PC-9 (cell line): Measurements from ENCODE around the gene TEX38. TPM values are rescaled to one million over a fixed set of nuclear protein-coding genes. Genes with fewer than 3 reads are reported as not detected.
"Not testable (repeated sequence)": the region's sequence is repeated elsewhere in the genome, so short reads cannot be mapped to it uniquely, and the experiment has no call there.

Experiments
- BruUV-seq: library from RNA; stranded (reverse); fragments of 400-500 nt; replicated peaks from 2 replicates; lab custom pipeline; 2021; lab: Mats Ljungman, UMichigan
- CTCF ChIA-PET: fragments of 300-600 bp; sonication (Branson Sonifier 250); formaldehyde crosslinking; loops from one replicate; lab custom pipeline; 2022; ENCODE audit warnings: antibody characterized with exemption; lab: Charles Lee
- POLR2A ChIA-PET: fragments of 300-600 bp; sonication (Branson Sonifier 250); formaldehyde crosslinking; loops from one replicate; lab custom pipeline; 2022; ENCODE audit warnings: antibody characterized with exemption; ENCODE audit not compliant: unreplicated experiment; lab: Charles Lee
- DNase-seq, 2 experiments: peaks; one replicate each; pipeline versions ENCODE4 v3.0.0 to v3.0.0-alpha.2; 2015 to 2022; ENCODE audit warnings: mixed read lengths in 1 of 2
- H2AFZ ChIP-seq: fragments of 200-600 bp; sonication (generic); 2 replicates; pipeline ENCODE4 v1.8.1; 2017; ENCODE audit warnings: antibody characterized with exemption
- H3F3A ChIP-seq: fragments of 200-600 bp; sonication (generic); 2 replicates; pipeline ENCODE4 v1.8.1; 2017; ENCODE audit warnings: antibody characterized with exemption, mild to moderate bottlenecking, low read depth; ENCODE audit not compliant: insufficient read depth
- H3K27ac ChIP-seq: fragments of 200-600 bp; sonication (generic); 2 replicates; pipeline ENCODE4 v1.6.1; 2016; ENCODE audit warnings: mixed run types
- H3K27me3 ChIP-seq: fragments of 200-600 bp; sonication (generic); 2 replicates; pipeline ENCODE4 v1.6.1; 2016; ENCODE audit warnings: low read depth, mixed run types; ENCODE audit not compliant: insufficient read depth
- H3K36me3 ChIP-seq: fragments of 200-600 bp; sonication (generic); 2 replicates; pipeline ENCODE4 v1.6.1; 2016; ENCODE audit warnings: low read depth, mixed run types
- H3K4me1 ChIP-seq: fragments of 200-600 bp; sonication (generic); replicated peaks from 2 replicates; pipeline ENCODE4 v1.6.1; 2016; ENCODE audit warnings: mixed run types; ENCODE audit not compliant: insufficient read depth
- H3K4me2 ChIP-seq: fragments of 200-600 bp; sonication (generic); 2 replicates; pipeline ENCODE4 v1.6.1; 2017; ENCODE audit warnings: mixed run types
- H3K4me3 ChIP-seq: fragments of 200-600 bp; sonication (generic); 2 replicates; pipeline ENCODE4 v1.6.1; 2016; ENCODE audit warnings: mixed run types
- H3K79me2 ChIP-seq: fragments of 200-600 bp; sonication (generic); 2 replicates; pipeline ENCODE4 v1.6.1; 2017; ENCODE audit warnings: low read depth, mixed run types
- H3K9me2 ChIP-seq: fragments of 200-600 bp; sonication (generic); 2 replicates; pipeline ENCODE4 v1.8.1; 2017; ENCODE audit warnings: mild to moderate bottlenecking; ENCODE audit not compliant: insufficient read depth
- H3K9me3 ChIP-seq: fragments of 200-600 bp; sonication (generic); 2 replicates; pipeline ENCODE4 v1.8.1; 2016; ENCODE audit warnings: low read depth; ENCODE audit not compliant: insufficient read depth
- H4K20me1 ChIP-seq: fragments of 200-600 bp; sonication (generic); 2 replicates; pipeline ENCODE4 v1.8.1; 2017; ENCODE audit not compliant: insufficient read depth
- CTCF ChIP-seq: fragments of 200-600 bp; sonication (generic); conservative IDR thresholded peaks from 2 replicates; pipeline ENCODE4 v1.6.1; 2017; ENCODE audit warnings: mixed run types, antibody characterized with exemption, mild to moderate bottlenecking, moderate library complexity
- EZH2 ChIP-seq: fragments of 200-600 bp; sonication (generic); IDR thresholded peaks from 2 replicates; pipeline ENCODE4 v1.8.0; 2017; ENCODE audit warnings: antibody characterized with exemption, low read depth
- intact Hi-C: fragments of 100-400 bp; cut with micrococcal nuclease; formaldehyde crosslinking; loops from one replicate; pipeline ENCODE4 v1.10.0; 2022; ENCODE audit not compliant: unreplicated experiment
- total RNA-seq: library from RNA; stranded (reverse); gene quantifications from 2 replicates; pipeline ENCODE4 v1.2.3, GENCODE V29; 2021

TEX38 gene
- total RNA-seq, 1 experiment from 2014 or later, result not detected

- Histone ChIP-seq H4K20me1 (no peaks in the 10 kb centered on the region), H3K9me2 (no peaks in the 10 kb centered on the region), H3F3A (0 out of 2 replicates have a peak, but pooled peaks cover 11% of the 10 kb centered on the region), H3K79me2 (no peaks in the 10 kb centered on the region), H3K4me3 (no peak overlapping the region), H3K36me3 (peaks cover 2% of the 10 kb centered on the region; the same call in 1 of the 2 replicates), H2AFZ (no peak overlapping the region), H3K27ac (no peak overlapping the region), H3K27me3 (no peaks in the 10 kb centered on the region), H3K9me3 (no peaks in the 10 kb centered on the region), H3K4me1 (0 out of 2 replicates have a peak, but pooled peaks cover 4% of the 10 kb centered on the region), H3K4me2 (no peak overlapping the region)
- DNase-seq, result no peak
- no TSS peak for BruUV-seq
- TF ChIP-seq CTCF (no peak), EZH2 (no peak)
- intact Hi-C loops, result no loop called here
- ChIA-PET CTCF (no interaction called here), POLR2A (no interaction called here)
These were observed 21.9 kb upstream of the TEX38 start for GRCh38 chr1:46649764-46650163.

GRCh38 chr1:46650491-46650890, 21.2 kb upstream of the TEX38 start:
- no peaks in the 10 kb centered on the region for H3K79me2 ChIP-seq
- H3K9me3 ChIP-seq, result no peaks in the 10 kb centered on the region
- no peaks in the 10 kb centered on the region for H3K9me2 ChIP-seq
- no peaks in the 10 kb centered on the region for H3K27me3 ChIP-seq
- BruUV-seq, result no TSS peak
- peaks cover 10% of the 10 kb centered on the region; the same call in 1 of the 2 replicates for H3K36me3 ChIP-seq
- POLR2A ChIA-PET, result no interaction called here
- no peak for DNase-seq
- TF ChIP-seq EZH2, result no peak
- TF ChIP-seq CTCF, result no peak
- no peak overlapping the region for H2AFZ ChIP-seq
- H3K4me3 ChIP-seq, result no peak overlapping the region
- H3F3A ChIP-seq, result 0 out of 2 replicates have a peak, but pooled peaks cover 11% of the 10 kb centered on the region
- H4K20me1 ChIP-seq, result no peaks in the 10 kb centered on the region
- H3K4me2 ChIP-seq, result no peak overlapping the region
- H3K27ac ChIP-seq, result no peak overlapping the region
- CTCF ChIA-PET, result no interaction called here
- intact Hi-C loops, result no loop called here
- H3K4me1 ChIP-seq, result 0 out of 2 replicates have a peak, but pooled peaks cover 4% of the 10 kb centered on the region

- H3K9me3 ChIP-seq, POLR2A ChIA-PET, H3K79me2 ChIP-seq, CTCF ChIA-PET, H3K27ac ChIP-seq, H3K27me3 ChIP-seq, H2AFZ ChIP-seq, BruUV-seq, H3K9me2 ChIP-seq, H3K4me2 ChIP-seq, H3K4me3 ChIP-seq, DNase-seq, H3K4me1 ChIP-seq, H4K20me1 ChIP-seq, intact Hi-C loops: not testable (repeated sequence)
- peaks cover 11% of the 10 kb centered on the region; the same call in 1 of the 2 replicates for H3F3A ChIP-seq
- H3K36me3 ChIP-seq, result peaks cover 14% of the 10 kb centered on the region; the same call in 1 of the 2 replicates
These were observed 20.5 kb upstream of the TEX38 start for GRCh38 chr1:46651152-46651551.
